EH (cell line): ENCODE results near the gene EHD4.

ENCODE experiments used
- DNase-seq: peaks from one replicate; pipeline ENCODE4 v3.0.0-alpha.2; 2015; ENCODE audit warnings: low read depth

EHD4 gene

DNA sequence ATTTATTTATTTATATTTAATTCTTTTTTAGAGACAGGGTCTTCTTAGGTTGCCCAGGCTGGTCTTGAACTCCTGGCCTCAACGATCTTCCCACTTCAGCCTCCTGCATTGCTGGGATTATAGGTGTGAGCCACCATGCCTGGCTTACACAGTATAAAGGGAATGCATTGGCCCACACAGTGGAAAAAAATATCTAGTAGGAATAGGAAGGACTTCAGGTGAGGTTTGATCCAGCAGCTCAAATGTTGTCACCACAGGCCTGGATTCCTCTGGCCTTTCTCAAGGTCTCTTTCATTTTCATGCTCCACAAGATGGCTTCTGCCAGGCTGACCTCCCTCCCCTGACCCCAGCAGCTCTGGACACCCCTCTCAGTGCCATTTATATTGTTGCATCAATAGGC, 76.4 kb downstream of the EHD4 start:
- DNase-seq = no peak

DNA sequence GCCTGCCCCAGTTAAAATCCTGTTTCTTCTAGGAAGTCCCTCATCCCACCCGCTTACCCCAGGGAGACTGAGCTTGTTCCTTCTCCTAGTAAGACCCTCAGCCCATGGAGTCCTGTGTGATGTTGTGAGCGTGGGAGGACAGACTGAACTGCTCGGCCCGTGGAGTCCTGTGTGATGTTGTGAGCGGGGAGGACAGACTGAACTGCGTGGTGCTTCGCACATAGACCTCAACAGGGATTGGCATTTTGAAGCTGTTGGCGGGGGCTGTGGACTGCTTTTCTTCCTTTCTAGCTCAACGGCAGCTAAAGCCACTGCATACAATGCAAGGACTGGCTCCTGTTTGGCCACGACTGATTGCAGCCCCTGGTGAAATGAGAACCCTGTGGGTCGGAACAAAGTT, 76.9 kb downstream of the EHD4 start:
- DNase-seq = no peak

DNA sequence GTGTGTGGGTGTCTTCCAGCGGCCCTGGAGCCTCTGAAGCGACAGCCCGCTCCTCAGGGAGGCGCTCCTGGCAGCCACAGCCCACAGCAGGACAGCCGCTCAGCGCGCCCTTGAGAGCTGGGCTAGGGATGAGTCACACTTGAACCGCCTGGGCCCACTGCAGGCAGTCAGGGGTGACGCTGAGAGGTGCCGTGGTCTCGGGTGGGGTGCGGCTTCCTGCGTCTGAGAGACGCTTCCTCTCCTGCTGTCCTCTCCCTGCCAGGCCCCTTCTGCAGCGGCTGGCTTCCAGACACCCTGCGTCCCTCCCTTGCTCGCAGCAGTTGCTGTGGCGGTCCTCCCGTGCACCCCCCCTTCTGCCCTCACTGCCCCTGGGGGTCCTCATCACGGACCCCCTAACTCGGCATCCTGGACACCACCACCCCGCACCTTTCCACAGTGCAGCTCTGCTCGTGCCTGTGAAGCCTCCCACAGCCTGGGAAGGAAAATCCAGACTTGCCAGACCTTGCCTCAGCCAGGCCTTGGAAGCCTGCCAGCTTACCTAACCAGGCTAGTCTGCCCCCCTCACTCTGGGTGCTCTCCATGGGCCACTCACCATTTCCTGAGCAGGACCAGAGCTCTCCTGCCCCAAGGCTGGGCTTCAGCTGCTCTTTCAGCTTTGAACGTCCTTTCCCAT, 77.4 kb downstream of the EHD4 start:
- DNase-seq = peak; percentile 85

DNA sequence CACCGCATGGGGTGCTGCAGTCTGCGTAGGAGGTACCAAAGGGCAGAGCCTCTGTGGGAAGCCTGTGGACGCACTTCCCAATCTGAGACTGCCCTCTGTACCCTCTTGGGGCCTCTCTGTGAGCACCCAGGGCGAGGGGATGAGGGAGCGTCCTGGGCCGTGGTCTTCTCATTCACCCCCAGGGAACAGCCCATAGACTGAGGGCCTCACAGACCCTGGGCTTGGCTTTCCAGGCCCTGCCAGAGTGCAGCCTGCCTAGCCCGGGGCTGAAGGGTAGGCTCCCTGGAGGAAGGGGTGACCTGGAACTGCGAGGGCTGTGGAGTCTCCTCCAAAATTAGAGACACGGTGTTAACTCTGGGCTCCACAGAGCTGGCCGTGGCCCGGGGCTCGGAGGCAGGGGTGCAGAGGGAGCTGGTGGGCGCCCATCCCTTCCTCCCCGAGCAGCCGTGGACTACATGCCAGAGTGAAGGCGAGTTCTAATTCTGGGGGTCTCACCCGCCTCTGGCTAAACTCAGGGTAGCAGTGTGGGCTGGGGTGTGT, 78.0 kb downstream of the EHD4 start:
- DNase-seq = no peak

- no peak for DNase-seq
Measured at GRCh38 chr15:41893422-41894250, 78.7 kb downstream of the EHD4 start, which contains the start of gene SPTBN5. TSS of gene SPTBN5 (minus strand) at chr15:41894053. CDS start at chr15:41893497, 556 bp downstream.

DNA sequence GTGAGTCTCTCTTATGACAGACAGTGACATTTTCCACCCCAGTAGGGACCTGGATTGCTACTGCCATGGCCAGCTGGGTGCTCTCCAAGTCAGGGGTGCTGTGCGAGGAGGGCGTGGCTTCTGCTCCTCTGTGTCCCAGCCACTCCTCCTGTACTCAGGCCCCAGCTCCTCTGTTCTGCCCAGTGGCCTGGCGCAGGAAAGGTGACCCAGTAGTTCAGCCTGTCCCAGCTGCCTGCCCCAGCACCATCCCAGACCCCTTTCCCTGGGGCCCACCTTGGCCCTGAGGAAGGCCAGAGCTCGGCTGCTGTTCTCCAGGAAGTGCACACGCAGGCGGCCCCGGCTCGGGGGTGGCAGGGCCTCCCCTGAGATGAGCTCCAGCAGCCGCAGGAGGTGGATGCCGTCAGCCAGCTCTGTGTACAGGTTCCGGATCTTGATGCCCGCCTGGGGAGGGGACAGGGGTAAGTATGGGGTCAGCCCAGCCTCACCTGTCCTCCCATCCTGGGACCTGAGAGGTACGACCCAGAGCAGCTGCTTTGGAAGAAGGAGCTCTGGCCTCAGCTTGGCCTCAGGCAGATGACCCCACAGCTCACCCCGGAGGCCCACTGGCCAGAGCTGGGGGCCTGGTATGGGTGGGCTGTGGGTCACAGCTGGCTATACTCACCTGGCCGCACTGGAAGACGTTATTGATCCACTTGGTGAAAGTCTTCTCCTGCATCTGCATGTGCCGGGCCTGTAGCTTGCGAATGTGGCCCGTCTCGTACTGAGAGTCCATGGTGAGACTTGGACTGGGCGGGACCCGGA, 79.5 kb downstream of the EHD4 start:
- no peak for DNase-seq

- no peak for DNase-seq
Measured at GRCh38 chr15:41891946-41892345, 80.4 kb downstream of the EHD4 start.

DNA sequence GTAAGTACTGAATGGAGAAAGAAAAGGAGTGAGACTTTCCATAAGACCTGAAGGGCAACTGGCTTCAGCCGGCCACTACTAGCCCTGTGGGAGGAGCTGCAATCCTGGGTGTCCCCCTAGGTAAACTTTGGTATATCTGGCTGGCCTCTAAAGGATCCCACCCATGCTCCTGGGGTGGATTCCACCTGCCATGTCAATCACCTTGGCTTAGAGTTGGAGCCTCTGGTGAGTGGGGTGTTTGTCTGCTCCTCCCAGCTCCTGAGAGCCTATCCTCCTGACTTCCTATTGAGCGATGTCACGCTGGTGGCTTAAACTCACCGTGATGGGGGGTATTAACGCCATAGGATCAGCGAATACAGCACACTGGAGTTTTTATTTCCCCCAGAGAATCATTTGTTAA, 81.1 kb downstream of the EHD4 start:
- DNase-seq = no peak

DNA sequence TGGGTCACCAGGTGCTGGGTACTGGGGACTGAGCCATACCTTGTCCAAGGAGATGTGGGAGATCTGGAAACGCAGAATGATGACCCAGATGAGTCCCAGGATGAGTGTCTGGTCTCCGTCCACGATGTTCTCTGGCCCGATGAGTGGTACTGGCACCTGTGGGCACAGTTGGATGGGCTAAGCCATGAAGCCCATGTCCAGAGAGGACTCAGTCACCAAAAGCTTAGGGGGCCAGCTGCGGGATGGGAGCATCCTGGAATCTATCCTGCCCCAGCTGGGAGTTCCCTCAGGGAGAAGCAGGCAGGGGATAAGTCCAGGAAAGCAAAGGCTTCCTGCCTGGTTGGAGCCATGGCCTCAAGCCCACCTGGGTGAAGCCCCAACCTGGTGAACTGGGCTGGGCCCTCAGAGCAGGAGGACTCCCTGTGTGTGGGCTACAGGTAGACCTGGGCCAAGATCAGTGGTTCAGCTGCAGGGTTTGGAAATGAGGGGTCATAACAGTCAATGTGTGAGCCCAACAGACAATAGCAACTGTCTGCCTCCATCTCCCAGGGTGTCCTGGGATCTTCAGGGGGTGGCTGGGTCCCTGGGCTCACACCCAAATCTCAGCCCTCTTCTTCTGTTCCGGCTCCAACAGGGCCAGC, 82.2 kb downstream of the EHD4 start:
- no peak for DNase-seq

DNA sequence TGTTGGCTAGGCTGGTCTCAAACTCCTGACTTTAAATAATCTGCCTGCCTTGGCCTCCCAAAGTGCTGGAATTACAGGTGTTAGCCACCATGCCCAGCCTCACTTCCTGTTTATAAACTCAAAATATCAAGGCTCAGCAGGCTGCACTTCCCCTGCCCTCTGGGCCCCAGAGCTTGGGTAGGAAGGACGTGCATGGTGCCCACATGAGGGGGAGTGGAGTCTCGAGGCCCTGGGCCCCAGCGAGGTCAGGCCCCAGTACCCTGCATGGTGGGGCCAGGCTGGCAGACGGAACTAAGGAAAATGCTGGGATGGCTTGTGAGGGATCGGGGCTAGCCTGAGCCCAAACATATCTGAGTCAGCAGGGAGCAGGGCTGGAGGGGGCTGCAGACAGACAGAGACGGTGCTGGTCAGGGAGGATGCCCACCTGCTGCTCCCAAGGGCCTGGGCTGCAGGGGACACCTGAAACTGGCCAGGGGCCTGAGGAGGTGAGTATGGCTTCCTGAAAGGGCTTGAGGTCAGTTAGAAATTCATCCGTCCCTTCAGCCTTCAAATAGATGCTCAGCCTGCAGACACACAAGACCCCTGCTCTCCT, 83.6 kb downstream of the EHD4 start:
- DNase-seq = no peak

- no peak for DNase-seq
Measured at GRCh38 chr15:41887893-41888292, 84.5 kb downstream of the EHD4 start.

DNA sequence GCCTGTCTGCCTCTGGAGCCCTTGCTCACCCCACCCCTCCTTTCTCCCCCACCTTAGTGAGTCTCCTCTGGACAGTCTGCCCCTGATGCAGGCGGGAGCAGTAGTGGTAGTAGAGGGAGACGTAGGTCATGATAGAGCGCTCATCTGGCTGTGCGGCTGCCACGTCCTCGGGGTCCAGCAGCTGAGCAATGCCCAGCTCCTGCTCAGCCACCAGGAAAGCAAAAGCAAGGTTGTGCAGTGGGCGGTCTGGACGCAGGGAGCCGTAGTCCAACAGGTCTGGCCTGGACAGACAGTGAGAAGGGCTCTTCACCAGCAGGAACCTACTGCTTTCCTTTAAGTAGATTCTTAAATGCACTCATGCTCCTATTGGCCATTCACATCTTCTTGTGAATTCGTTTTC, 85.2 kb downstream of the EHD4 start:
- DNase-seq = no peak

DNA sequence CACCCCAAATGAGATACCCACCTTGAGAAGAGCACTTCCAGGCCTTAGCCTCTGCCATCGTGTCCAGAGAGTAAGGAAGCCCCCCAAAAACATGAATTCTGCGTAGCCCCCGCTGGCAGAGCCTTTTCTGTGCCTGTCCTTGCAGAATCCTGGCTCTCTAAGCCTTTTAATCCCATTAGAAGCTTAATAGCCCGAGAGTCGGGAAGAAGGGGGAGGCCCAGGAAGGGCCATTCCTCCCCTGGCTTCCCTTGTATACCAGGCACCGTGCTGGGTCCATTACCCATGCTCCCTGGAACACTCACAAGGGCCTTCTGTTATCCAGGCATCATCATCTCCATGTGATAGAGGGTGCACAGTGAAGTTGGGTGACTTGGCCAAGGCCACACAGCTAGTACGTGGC, 85.6 kb downstream of the EHD4 start:
- no peak for DNase-seq

GRCh38 chr15:41885841-41886240, 86.5 kb downstream of the EHD4 start:
- no peak for DNase-seq

GRCh38 chr15:41885321-41885720, 87.0 kb downstream of the EHD4 start:
- peak; percentile 20 for DNase-seq

GRCh38 chr15:41884458-41884857, 87.9 kb downstream of the EHD4 start:
- no peak for DNase-seq

DNA sequence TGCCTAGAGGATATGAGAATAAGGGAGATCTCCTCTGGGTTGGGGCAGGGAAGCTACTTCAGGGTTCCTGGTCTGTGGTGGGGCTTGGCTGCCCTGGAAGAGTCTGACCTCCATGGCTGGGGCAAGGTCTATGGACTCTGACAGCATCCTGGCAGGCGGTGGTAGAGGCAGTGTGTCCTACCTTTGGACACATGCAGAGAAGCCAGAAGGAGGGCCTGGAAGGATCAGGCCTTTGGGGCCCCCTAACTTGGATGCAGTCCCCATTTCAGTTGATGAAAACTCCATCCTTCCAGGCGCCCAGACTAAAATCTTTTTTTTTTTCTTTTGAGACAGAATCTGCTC, 88.9 kb downstream of the EHD4 start:
- DNase-seq = no peak

DNA sequence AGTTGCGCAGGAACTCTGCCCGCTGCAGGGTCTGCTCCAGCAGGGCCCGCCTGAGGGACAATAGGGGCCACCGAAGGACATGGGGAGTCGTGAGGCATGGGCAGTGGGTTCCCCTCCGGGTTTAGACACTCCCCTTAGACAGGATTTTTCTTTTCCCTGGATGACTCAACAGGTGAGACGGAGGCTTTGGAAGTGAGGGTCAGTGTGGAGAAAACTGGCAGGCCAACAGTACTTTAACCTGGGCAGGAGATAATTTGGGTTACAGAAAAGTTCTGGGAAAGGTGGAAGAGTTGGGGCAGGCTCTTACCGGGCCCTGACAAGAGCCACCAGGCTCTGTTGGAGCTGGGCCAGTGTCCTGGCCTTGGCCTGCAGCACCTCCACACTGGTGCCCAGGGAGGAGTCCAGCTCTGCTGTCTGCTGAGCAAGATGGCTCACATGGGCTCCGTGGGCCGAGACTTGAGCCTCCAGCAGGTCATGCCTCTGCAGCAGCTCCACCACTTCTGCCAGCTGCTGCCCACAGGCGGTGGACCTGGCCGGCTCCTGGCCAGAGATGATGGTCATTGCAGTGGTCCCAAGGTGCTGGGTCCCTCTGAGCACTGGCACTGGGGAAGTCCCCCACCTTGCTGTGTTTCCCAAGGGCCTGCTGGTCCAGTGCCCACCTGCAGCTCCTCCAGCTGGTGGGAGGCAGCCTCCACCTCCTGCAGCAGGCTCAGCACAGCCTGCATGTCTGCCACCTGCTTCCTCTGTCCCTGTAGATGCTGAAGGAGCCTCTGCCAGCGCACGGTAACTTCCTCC, 89.5 kb downstream of the EHD4 start:
- DNase-seq = no peak

DNA sequence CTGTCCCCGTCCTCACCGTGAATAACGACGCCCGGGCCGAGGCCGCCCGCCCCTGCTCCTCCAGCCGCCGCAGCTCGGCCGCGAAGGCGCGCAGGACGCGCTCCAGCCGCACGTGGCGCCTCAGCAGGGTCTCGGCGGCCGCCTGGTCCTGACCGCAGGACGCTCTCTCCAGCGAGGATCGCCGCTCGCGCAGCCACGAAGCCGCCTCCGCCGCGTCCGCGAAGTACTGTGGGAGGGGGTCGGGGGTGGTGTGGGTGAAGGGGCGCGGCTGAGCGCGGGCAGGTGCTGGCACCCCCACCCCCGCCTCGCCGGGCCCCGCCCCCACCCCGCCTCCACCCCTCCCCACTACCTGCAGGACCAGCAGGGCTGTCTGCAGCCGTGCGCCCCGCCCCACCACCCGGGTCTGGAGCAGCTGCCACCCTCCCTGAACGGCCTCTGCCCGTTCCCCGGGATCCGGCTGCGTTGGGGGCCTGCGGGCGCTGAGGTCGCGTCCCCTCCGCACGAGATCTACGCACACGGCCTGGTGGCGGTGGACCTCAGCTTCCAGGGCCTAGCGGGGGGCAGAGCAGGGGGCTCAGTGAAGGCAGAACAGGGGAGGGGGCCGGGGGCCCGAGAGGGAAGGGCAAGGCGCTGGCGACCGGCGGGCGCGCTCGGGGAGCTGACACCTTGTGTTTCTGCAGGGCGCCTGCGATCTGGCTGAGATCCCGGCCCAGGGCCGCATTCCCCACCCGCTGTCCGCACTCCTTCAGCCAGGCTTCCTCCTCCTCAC, 90.3 kb downstream of the EHD4 start:
- no peak for DNase-seq

- no peak for DNase-seq
Measured at GRCh38 chr15:41881550-41881919, 90.8 kb downstream of the EHD4 start.
